HCEC 1CT (cell line): ENCODE measurements around the gene COG7.
"Not testable (repeated sequence)": the region's sequence is repeated elsewhere in the genome, so short reads cannot be mapped to it uniquely, and the experiment has no call there.

ENCODE experiments used
- DNase-seq: peaks from one replicate; pipeline ENCODE4 v3.0.0-alpha.2; 2017

COG7 gene

DNA sequence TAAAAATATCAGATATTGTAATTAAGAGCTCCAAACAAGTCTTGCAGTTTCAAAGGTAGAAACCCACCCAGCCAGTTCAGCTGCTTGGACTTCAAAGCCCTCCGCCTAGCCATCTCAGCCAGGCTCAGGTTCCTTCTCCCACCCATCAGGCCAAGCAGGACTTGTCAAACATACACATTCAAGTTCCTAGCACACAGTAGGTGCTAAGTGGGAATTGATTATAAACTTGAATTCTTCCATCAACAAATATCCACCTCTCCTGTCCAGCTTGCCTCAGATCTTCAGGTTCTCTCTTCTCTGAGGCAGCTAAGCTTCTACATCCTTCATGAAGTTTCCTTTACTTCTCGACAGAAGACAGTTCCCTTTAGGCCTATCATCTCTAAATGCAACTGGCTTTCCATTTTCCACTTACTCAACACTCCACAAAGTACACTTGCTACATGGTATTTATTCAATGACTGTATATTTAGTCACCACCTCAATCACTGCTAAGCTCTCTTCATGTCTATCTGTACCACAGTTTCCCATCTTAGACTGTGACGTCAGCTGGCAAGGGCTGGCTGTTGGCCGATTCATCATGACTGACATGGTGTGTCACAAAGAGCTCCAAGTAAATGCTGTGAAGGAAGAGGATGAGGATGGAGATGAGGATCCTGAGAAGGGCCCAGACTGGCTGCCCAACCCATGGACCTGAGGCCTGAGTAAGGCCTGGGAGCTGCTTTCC is 13.3 kb upstream of the COG7 start:
- peak; percentile 95 for DNase-seq

DNA sequence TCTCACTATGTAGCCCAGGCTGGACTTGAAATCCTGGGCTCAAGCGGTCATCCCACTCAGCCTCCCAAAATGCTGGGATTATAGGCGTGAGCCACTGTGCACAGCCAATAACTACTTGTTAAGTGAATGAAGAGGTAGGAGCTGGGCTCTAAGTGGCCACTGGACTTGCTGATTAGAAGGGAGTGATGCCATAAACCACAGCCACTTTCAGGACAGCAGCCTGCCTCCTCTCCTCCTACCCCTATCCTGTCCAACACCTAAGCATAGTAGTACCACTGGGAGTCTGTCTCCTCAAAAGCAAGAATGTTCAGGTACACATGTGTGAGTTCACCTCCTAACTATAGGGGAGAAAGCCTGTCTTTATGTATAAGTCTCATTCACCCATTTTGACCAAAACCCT is 12.2 kb upstream of the COG7 start:
- DNase-seq, result no peak

DNA sequence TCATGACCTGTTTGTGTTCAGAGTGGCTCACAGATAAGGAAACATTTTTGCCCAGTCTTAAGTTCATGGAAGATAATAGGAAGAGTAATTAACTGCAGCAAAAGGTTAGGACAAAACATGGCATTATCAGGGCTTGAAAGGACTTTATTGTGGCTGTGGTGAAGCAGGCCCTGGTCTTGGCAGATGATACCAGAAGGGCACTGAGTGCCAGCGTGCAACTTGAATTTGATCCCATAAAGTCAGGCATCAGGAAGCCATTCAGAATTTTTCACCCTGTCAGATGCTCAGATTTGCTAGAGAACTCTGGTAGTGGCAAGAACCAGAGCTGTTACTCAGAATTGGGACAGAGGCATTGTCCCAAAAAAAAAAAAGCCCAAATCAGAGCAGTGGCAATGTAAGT is 11.2 kb upstream of the COG7 start:
- DNase-seq, result no peak

DNA sequence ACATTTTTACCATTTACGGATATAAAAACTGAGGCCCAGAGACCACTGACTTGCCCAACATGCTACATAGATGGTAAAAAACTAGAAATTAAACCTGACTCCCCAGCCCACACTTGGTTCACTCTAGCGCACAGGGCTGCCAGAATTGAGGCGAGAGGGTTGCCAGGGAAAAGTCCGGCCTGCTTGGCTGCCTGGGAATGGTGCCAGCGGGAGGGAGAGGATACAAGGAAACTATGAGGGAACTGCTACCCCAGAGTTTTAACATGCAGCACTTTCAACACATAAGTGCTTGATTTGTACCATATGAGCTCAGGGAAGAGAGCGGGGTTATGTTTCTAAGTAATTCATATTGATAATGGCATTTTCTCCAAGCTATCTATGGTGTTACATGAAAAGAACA is 10.0 kb upstream of the COG7 start:
- DNase-seq, result not testable (repeated sequence)

DNA sequence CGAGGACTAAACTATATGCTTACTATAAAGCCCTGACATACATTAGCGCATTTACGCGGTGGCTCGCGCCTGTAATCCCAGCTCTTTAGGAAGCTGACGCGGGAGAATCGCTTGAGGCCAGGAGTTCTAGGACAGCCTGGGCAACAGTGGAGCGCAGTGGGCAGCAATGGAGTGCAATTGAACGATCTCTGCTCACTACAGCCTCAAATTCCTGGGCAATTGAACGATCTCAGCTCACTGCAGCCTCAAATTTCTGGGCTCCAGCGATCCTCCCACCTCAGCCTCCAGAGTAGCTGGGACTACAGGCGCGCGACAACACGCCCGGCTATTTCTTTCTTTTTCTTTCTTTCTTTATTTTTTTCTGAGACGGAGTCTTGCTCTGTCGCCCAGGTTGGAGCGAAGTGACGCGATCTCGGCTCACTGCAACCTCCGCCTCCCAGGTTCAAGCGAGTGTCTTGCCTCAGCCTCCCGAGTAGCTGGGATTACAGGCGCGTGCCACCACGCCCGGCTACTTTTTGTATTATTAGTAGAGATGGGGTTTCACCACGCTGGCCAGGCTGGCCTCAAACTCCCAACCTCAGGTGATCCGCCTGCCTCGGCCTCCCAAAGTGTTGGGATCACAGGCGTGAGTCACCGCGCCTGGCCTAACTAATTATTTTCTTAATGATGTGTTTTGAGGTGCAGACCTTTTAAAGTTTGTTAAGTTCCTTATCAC is 506 bp upstream of the COG7 start:
- no peak for DNase-seq

DNA sequence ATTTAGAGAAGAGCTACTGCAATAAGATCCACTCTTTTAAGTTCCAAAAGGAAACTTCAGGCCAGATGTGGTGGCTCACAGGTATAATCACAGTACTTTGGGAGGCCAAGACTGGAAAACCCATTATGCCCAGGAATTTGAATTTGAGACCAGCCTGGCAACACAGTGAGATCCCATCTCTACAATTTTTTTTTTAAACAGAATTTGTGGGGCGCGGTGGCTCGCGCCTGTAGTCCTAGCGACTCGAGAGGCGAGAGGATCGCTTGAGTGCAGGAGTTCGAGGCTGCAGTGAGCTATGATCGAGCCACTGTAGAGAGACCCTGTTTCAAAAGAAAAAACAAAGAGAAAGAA is 793 bp downstream of the COG7 start:
- DNase-seq, result no peak

DNA sequence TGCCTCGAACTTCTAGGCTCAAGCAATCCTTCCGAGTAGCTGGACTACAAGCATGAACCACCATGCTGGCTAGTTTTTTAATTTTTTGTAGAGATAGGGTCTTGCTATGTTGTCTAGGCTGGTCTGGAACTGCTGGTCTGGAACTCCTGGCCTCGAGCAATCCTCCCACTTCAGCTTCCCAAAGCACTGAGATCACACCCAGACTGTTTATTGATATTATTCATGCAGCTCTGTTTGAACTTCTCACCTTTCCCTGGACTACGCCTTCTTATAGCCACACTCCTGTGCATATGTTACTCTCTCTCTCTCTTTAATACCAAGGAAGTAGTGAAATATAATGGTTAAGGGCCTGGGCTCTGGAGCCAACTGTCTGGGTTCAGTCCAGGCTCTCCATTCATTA is 4.6 kb downstream of the COG7 start:
- DNase-seq, result peak; percentile 29

DNA sequence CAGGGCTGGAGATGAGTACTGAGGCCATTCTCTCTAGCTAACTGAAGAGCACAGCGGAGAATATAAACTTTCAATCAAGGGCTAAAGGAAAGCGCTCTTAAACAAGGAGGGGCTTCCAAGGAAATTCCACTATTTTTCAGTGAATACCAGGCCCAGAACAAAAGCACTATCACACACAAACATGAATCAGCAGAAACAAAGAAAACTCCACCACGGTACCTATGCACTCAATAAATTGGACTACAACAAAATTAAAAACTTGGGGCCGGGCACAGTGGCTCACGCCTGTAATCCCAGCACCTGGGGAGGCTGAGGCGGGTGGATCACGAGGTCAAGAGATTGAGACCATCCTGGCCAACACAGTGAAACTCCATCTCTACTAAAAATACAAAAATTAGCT is 15.4 kb downstream of the COG7 start:
- not testable (repeated sequence) for DNase-seq

DNA sequence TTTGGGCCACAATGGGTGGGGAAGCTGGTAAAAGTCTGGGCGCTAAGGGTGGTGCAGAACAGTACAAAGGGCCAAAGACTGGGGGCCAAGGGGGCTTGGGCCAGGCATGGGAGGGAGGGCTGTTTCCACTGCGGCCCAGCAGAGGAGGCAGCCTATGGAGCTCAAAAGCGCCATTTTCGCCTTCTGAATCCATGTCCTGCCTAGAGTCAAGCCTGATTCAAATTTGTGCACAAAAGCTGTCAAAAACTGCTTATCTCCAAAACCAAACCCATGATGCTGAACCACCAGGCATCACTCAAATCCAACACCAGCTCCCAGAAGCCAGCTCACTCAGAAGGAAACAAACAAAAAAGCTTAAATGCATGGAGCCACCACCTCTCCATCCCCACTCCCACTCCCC is 16.0 kb downstream of the COG7 start:
- DNase-seq, result no peak

DNA sequence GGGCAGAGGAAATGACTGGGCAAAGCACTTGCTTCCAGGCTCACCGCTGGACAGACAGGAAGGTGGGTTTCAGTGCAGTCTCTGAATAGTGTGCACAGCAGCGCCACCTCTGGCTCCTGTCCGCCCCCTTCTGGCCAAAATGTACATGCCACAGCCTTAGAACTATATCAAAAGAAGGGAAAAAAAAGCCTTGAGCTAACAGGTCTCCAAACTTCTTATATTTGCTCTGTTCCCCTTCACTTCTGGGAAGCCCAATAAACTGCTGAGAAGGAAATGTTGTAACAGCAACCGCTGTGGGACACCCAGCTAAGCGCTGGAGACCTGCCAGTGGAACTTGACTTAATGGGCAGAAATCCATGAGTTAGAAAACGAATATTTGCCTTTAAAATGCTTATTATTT is 17.5 kb downstream of the COG7 start:
- peak; percentile 60 for DNase-seq

DNA sequence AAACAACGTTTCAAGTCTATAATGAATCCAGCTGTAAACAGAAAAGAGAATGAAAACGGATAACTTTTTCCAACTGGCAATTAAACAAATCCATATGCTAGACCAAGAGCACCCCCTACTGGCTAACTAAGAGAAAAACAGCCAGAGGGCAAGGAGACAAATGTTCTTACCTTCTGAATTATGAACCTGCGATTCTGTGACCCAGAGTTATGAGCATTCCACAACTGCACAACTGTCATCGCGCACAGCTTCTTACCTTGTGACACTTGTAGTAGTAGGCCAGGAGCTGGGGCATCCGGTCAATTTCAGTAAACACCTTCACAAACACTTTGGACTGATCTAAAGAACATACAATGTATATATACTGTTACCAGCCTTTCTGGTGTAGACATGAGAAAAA is 18.6 kb downstream of the COG7 start:
- peak; percentile 65 for DNase-seq

DNA sequence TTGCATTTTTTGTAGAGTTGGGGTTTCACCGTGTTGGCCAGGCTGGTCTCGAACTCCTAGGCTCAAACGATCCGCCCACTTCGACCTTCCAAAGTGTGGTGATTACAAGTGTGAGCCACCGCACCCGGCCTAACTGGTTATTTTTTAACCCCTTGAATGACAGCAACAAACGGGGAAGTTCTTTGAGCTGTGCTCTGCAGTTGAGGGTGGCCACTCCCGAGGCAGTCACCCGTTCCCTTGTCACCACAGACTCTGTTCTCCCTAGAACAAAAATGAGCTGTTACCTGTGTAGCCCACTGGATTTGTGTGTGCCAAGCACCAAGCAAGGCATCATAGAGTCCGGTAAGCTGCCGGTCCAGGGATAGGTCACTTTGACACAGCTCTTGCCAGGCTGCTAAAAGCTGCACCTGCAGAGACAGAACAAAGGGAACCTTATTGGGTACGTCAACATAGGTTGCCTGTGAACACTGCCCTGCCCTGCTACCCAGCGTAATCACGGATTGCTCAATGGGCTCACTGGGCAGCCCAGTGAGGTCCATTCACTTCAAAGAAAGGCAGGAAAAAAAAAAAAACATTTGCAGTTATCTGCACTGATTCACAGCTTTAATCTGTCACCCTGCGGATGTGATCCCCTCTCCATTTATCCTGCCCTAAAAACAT is 19.6 kb downstream of the COG7 start:
- DNase-seq, result no peak

DNA sequence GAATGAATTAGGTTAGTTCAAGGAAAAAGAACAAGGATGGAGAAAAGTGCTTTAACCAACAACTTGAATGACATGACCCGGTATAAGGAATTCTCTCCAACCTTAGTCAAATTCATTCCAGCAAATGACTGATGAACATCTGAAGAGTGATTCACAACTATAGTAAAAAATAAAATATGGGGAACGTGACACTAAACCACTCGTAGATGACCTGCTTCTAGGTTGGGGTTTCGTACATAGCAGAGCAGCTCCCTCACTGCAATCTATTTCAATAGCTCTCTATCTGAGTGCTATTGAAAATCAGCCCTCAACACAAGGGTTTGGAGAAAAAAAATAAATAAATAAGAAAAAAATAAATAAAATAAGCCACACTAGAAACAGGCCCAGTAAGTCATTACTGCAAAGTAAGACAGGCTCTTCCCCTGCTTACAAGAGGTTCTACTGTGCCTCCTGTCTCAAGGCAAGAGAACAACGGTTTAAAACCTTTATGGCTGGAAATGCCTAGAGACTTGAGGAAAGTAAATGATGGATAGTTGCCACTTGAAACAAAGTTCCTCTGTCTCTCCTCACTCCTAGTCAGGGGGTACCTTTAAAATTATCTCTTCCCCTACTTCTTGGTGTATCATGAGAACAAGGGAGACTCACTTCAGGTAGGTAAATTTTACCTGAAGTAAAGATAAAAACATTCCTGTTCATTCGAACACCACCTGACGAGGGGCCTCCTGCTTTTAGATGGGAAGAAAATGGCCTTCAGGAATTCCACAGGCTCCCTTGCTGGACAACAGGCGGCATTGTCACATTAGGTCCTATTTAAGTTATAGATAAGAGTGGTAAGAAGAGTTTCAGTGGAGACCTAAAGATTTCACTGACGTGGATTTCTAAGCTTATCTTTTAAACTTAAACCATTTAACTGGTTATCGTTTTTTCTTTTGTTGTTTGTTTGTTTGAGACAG is 20.5 kb downstream of the COG7 start:
- DNase-seq, result peak; percentile 54

DNA sequence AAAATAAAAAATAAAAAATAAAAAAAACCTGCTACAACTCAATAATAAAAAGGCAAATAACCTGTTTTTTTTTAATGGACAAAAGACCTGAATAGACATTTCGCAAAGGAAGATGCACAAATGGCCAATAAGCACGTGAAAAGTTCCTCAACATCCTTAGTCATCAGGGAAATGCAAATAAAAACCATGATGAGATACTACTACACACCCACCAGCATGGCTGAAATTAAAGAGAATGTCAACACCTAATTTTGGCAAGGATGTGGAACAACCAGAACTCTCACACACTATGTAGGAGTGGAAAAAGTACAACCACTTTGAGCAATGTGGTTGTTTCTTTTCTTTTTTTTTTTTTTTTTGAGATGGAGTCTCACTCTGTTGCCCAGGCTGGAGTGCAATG is 24.6 kb downstream of the COG7 start:
- no peak for DNase-seq

DNA sequence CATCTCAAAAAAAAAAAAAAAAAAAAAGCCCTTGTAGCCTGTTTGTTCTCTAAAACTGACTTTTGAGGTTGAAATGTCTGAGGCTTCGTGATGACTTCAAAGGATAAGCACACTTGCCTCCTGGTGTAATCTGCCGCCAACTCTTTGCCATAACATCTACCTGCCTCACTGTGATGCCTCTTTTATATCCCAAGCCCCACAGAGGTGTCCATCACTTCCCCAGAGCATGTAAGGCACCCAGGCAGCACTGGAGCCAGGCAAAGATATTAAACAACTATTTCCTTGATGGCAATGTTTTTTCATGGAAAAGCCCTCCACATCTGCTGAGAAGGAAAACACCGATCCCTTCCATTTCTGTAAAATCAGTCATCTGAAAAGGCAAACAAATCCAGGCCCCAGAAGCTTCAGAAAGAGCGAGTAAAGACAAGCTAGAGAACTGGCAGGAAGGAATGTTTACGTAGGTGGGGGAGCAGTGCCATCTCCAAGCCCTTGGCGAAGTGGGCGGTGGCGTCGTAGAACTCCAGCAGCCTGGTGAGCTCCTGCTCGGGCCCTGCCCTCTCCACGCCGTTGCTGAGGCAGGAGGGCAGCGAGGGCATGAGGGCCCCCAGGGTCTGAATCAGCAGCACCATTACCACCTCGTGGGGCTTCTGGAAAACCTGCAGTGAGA is 28.6 kb downstream of the COG7 start:
- DNase-seq, result no peak

DNA sequence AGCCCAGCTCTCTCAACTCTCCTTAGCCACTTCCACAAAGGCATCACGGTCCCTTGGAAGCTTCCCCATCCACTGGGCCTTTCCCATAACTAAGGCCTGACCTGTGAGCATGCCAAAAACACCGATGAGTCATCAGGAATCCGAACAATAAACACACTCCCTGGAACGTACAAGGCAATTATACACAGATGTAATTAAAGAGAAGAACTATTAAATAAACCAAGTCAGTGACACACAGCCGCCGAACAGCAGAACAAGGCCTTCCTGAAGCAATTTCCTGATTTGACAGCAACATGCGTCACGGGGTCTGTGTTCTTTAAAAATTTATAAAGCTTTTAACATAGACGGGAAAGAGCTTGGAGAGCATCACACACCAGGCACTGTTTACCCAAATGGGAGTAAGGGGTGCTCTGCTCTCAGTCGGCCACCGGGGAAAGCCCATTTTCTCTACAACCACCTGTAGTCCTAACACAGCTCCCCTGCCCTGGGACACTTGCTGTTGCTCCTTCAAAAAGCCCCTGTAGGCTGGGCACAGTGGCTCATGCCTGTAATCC is 29.4 kb downstream of the COG7 start:
- DNase-seq, result peak; percentile 98

DNA sequence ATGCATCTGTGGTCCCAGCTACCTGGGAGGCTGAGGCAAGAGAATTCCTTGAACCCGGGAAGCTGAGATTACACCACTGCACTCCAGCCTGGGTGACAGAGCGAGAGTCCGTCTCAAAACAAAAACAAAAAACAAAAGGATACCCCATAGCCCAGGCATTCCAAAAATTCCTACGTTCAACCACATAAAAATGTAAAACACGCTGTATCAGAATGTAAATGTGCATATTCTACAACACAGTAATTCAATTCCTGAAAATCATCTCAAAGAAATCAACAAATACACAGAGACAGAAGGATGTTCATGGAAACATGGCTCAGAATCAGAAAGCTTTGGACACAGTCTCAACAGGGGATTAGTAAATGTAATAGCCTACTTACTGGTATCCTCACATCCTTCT is 33.0 kb downstream of the COG7 start:
- DNase-seq, result peak; percentile 42

DNA sequence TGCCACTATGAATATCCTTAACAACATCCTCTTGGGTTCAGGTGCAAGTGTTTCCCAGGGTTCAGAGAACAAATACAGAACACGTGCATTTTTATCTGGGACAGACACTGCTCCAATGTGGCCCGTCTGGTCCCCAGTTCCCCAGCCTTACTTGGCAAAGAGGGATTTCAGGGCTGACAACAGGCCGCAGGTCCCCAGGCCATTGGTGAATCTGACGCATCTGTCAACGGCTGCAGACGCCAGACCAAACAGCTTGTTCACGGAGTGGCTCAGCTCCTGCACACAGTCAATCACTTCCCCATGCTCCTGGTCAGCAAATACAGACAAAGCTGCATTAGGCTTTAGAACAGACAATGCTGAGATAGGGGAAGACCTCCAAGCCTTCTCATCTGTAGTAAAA is 36.2 kb downstream of the COG7 start:
- no peak for DNase-seq

DNA sequence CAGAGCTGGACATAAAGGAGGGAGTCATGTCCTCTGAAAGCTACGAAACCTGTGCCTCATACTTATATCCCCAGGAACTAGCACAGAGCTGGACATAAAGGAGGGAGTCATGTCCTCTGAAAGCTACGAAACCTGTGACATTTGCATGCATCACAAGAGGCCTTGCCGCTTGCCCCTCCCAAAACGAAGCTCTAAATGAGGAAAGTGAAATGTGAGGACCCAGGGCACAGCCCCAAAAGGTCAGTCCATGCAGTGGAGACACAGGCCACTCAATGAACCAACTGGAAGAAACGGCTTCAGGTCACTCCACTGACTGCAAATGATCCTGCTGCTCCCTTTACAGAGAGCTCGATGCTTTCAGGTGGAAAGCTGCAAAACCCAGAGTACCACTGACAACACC is 38.3 kb downstream of the COG7 start:
- DNase-seq, result no peak

DNA sequence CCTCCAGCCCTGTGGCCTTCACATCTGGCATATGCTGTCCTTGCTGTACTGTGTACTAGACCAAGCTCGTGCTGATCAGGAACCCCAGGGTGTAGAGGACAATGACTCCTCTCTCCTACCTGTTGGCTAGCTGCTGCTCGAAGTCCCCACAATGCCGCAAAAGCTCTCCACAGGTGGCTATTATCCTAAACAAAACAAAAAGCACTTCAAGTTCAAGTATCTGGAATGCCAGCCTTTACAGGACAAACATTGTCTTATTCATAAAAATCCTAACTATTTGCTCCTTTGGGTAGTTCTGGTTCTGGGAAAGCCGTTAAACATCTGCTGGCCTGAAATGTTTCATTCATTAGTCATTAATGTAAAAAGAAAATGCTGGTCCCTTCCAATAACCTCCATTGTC is 42.8 kb downstream of the COG7 start:
- DNase-seq, result peak; percentile 3

DNA sequence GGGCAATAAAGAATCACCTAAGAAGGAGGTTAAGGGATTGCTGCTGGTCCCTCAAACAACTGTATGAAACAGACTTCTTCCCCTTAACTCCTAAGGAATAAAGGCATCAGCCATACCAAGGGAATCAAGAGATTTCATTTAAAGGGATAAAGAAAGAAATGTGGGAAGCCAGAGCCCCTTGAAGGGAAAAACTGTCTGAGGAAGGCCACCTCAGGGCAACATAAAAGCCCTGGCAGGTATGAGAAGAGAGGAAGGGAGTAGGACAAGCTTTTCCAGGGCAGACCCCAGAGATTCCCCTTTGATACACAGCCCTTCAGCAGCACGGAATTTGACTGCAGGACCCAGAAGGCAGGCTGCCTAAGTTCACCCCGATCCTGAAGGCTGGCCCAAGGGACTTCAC is 43.5 kb downstream of the COG7 start:
- DNase-seq, result no peak

DNA sequence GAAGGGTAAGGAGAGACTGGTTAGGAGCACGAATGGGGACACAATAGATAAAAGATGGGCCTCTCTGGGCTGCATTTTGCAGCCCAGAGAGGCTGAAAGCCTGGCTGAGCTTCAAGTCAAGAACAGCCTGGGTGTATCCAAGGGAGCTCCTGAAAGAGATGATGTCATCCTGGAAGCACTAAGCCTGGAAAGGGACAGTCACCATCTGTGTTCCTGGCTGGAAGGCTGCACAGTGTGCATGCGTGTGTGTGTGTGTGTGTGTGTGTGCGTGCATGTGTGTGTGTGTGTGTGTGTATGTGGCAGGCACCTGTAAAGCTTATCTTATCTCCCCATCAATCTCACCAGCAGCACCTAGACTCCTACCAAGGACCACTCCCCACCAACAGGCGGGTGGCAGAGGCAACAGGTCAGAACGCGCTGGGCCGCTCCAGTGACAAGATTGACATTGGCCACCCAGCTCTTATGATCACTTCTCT is 44.1 kb downstream of the COG7 start:
- peak; percentile 54 for DNase-seq
